ENCODE data around the gene TSPEAR. TPM values are rescaled to one million over a fixed set of nuclear protein-coding genes. Genes with fewer than 3 reads are reported as not detected.
"Not testable (repeated sequence)": the region's sequence is repeated elsewhere in the genome, so short reads cannot be mapped to it uniquely, and the experiment has no call there.

TSPEAR gene
- total RNA-seq, 2 experiments from 2014 or later: not detected

GRCh38 chr21:44482581-44483287, 228.6 kb downstream of the TSPEAR start:
- intact Hi-C loops (cut with micrococcal nuclease): loop anchor here (10.0 kb wide), 1 partner anchor 148 kb away; the partner anchor contains the start of gene CFAP410
- no peaks in the 10 kb centered on the region for H3K9me3 Mint-ChIP-seq
- no peak for DNase-seq

GRCh38 chr21:44480200-44481053, 230.9 kb downstream of the TSPEAR start:
- Mint-ChIP-seq H3K27me3 (ENCODE audit: low read depth) (no peaks in the 10 kb centered on the region), H3K9me3 (no peaks in the 10 kb centered on the region), H3K36me3 (ENCODE audit: low read depth) (no peaks in the 10 kb centered on the region), H3K27ac (no peak overlapping the region), H3K4me3 (no peak overlapping the region), H3K4me1 (ENCODE audit: low read depth) (peaks cover 2% of the 10 kb centered on the region)
- DNase-seq: no peak
- intact Hi-C loops (cut with micrococcal nuclease): loop anchor here (10.0 kb wide), 1 partner anchor 146 kb away; the partner anchor contains the start of gene CFAP410
- CTCF ChIA-PET: interaction anchor here (0.6 to 1.9 kb wide), 5 partner anchors 10 to 105 kb away, joined by 3 to 6 read pairs (median 4); no protein-coding TSS in a partner anchor

More at GRCh38 chr21:44482581-44483287, 228.6 kb downstream of the TSPEAR start:
- Mint-ChIP-seq H3K36me3 (ENCODE audit: low read depth) (no peaks in the 10 kb centered on the region), H3K4me1 (ENCODE audit: low read depth) (peaks cover 3% of the 10 kb centered on the region), H3K27ac (no peak overlapping the region), H3K27me3 (ENCODE audit: low read depth) (no peaks in the 10 kb centered on the region), H3K4me3 (no peak overlapping the region)
- CTCF ChIA-PET: interaction anchor here (1.2 kb wide), 1 partner anchor 19 kb away, joined by 3 read pairs; no protein-coding TSS in a partner anchor

- H3K4me1 Mint-ChIP-seq (ENCODE audit: low read depth); H3K27ac Mint-ChIP-seq; H3K36me3 Mint-ChIP-seq (ENCODE audit: low read depth); H3K4me3 Mint-ChIP-seq; H3K27me3 Mint-ChIP-seq (ENCODE audit: low read depth); H3K9me3 Mint-ChIP-seq: not testable (repeated sequence)
- intact Hi-C loops (cut with micrococcal nuclease): loop anchor here (5.0 to 10.0 kb wide), 2 partner anchors 145 to 182 kb away; partner anchors contain the start of gene CFAP410
- peak; percentile 64 for DNase-seq
- CTCF ChIA-PET: interaction anchor here (0.6 to 1.9 kb wide), 5 partner anchors 10 to 104 kb away, joined by 3 to 6 read pairs (median 4); no protein-coding TSS in a partner anchor
Measured at GRCh38 chr21:44479556-44480199, 231.7 kb downstream of the TSPEAR start.

- Mint-ChIP-seq H3K36me3 (ENCODE audit: low read depth) (no peaks in the 10 kb centered on the region), H3K4me1 (ENCODE audit: low read depth) (no peaks in the 10 kb centered on the region), H3K27me3 (ENCODE audit: low read depth) (no peaks in the 10 kb centered on the region), H3K9me3 (no peaks in the 10 kb centered on the region), H3K27ac (no peak overlapping the region), H3K4me3 (no peak overlapping the region)
- CTCF ChIA-PET: interaction anchor here (1.4 kb wide), 1 partner anchor 11 kb away, joined by 4 read pairs; no protein-coding TSS in a partner anchor
- intact Hi-C loops (cut with micrococcal nuclease): loop anchor here (5.0 kb wide), 1 partner anchor 181 kb away; no protein-coding TSS in a partner anchor
- no peak for DNase-seq
Measured at GRCh38 chr21:44478801-44479167, 232.6 kb downstream of the TSPEAR start.

GRCh38 chr21:44478124-44478800, 233.1 kb downstream of the TSPEAR start:
- Mint-ChIP-seq H3K27me3 (ENCODE audit: low read depth) (no peaks in the 10 kb centered on the region), H3K27ac (no peak overlapping the region), H3K9me3 (no peaks in the 10 kb centered on the region), H3K4me3 (no peak overlapping the region), H3K4me1 (ENCODE audit: low read depth) (no peaks in the 10 kb centered on the region), H3K36me3 (ENCODE audit: low read depth) (no peaks in the 10 kb centered on the region)
- intact Hi-C loops (cut with micrococcal nuclease): loop anchor here (5.0 kb wide), 1 partner anchor 181 kb away; no protein-coding TSS in a partner anchor
- no peak for DNase-seq
- CTCF ChIA-PET: no interaction called here

- intact Hi-C loops (cut with micrococcal nuclease): loop anchor here (5.0 kb wide), 1 partner anchor 180 kb away; no protein-coding TSS in a partner anchor
- Mint-ChIP-seq H3K27me3 (ENCODE audit: low read depth) (no peaks in the 10 kb centered on the region), H3K4me3 (no peak overlapping the region), H3K27ac (no peak overlapping the region), H3K4me1 (ENCODE audit: low read depth) (no peaks in the 10 kb centered on the region), H3K9me3 (no peaks in the 10 kb centered on the region), H3K36me3 (ENCODE audit: low read depth) (no peaks in the 10 kb centered on the region)
- DNase-seq: no peak
- CTCF ChIA-PET: no interaction called here
Measured at GRCh38 chr21:44477712-44478111, 233.7 kb downstream of the TSPEAR start.

- no peak overlapping the region for H3K27ac Mint-ChIP-seq
- H3K4me3 Mint-ChIP-seq: no peak overlapping the region
- CTCF ChIA-PET: no interaction called here
- H3K9me3 Mint-ChIP-seq: no peaks in the 10 kb centered on the region
- H3K4me1 Mint-ChIP-seq (ENCODE audit: low read depth): no peaks in the 10 kb centered on the region
- DNase-seq: no peak
- H3K27me3 Mint-ChIP-seq (ENCODE audit: low read depth): no peaks in the 10 kb centered on the region
- H3K36me3 Mint-ChIP-seq (ENCODE audit: low read depth): no peaks in the 10 kb centered on the region
- intact Hi-C loops (cut with micrococcal nuclease): loop anchor here (5.0 kb wide), 1 partner anchor 180 kb away; no protein-coding TSS in a partner anchor
Measured at GRCh38 chr21:44477131-44477530, 234.2 kb downstream of the TSPEAR start.

GRCh38 chr21:44475266-44475845, 236.0 kb downstream of the TSPEAR start:
- Mint-ChIP-seq H3K4me3 (no peak overlapping the region), H3K36me3 (ENCODE audit: low read depth) (no peaks in the 10 kb centered on the region), H3K9me3 (no peaks in the 10 kb centered on the region), H3K27me3 (ENCODE audit: low read depth) (no peaks in the 10 kb centered on the region), H3K27ac (no peak overlapping the region), H3K4me1 (ENCODE audit: low read depth) (no peaks in the 10 kb centered on the region)
- intact Hi-C loops (cut with micrococcal nuclease): loop anchor here (5.0 kb wide), 1 partner anchor 178 kb away; no protein-coding TSS in a partner anchor
- no peak for DNase-seq
- CTCF ChIA-PET: no interaction called here

- intact Hi-C loops (cut with micrococcal nuclease): no loop called here
- CTCF ChIA-PET: interaction anchor here (1.1 kb wide), 1 partner anchor 18 kb away, joined by 3 read pairs; no protein-coding TSS in a partner anchor
- Mint-ChIP-seq H3K27ac (no peak overlapping the region), H3K36me3 (ENCODE audit: low read depth) (no peaks in the 10 kb centered on the region), H3K9me3 (no peaks in the 10 kb centered on the region), H3K4me3 (no peak overlapping the region), H3K4me1 (ENCODE audit: low read depth) (no peaks in the 10 kb centered on the region), H3K27me3 (ENCODE audit: low read depth) (no peaks in the 10 kb centered on the region)
- DNase-seq: no peak
Measured at GRCh38 chr21:44473915-44474555, 237.3 kb downstream of the TSPEAR start.

- Mint-ChIP-seq H3K4me3 (no peak overlapping the region), H3K27ac (no peak overlapping the region), H3K4me1 (ENCODE audit: low read depth) (no peaks in the 10 kb centered on the region), H3K27me3 (ENCODE audit: low read depth) (no peaks in the 10 kb centered on the region), H3K9me3 (no peaks in the 10 kb centered on the region), H3K36me3 (ENCODE audit: low read depth) (no peaks in the 10 kb centered on the region)
- DNase-seq: no peak
- intact Hi-C loops (cut with micrococcal nuclease): no loop called here
- CTCF ChIA-PET: no interaction called here
Measured at GRCh38 chr21:44471996-44472395, 239.4 kb downstream of the TSPEAR start.

GRCh38 chr21:44471341-44471740, 240.0 kb downstream of the TSPEAR start:
- no peak overlapping the region for H3K4me3 Mint-ChIP-seq
- DNase-seq: no peak
- H3K36me3 Mint-ChIP-seq (ENCODE audit: low read depth): no peaks in the 10 kb centered on the region
- H3K27me3 Mint-ChIP-seq (ENCODE audit: low read depth): no peaks in the 10 kb centered on the region
- intact Hi-C loops (cut with micrococcal nuclease): no loop called here
- H3K27ac Mint-ChIP-seq: no peak overlapping the region
- H3K9me3 Mint-ChIP-seq: no peaks in the 10 kb centered on the region
- H3K4me1 Mint-ChIP-seq (ENCODE audit: low read depth): no peaks in the 10 kb centered on the region
- CTCF ChIA-PET: no interaction called here

Data from activated naive CD4-positive, alpha-beta T cell treated with anti-CD3 and anti-CD28 coated beads for 36 hours (primary cell).